ENCODE results near the gene MAFB.

MAFB gene

DNA sequence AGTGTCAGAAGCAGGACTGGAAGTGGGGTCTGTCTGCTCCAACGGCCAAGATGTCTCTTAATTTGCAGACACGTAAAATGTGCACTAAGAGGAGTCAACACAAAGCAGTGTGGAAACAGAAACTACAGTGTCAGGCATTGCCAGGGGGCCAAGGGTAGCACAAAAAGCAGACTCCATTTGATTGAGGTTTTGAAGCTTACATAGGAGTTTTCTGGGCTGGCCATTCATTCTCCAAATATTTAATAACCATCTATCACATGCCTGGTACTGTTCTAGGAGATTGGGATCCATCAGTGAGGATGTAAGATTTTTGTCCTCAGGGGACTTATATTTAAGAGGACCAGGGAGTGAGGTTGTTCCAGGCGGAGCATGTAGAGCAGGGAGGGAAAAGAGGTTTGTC is 29.5 kb downstream of the MAFB start:
- no peaks in the 10 kb centered on the region for H3K9me3 ChIP-seq (ENCODE audit: control insufficient read depth, low read length)
- WGBS, 2 experiments: 91% methylated on average over 3 of the region's 3 CpGs
- no peak overlapping the region for H3K4me3 ChIP-seq (ENCODE audit: insufficient read depth, low read depth, low read length)
- no peaks in the 10 kb centered on the region for H3K36me3 ChIP-seq (ENCODE audit: control insufficient read depth, insufficient read depth, low read length)
- no peak overlapping the region for H3K27ac ChIP-seq (ENCODE audit: insufficient read depth, low read depth, low read length, poor library complexity, severe bottlenecking)
- H3K27me3 ChIP-seq (ENCODE audit: control insufficient read depth, insufficient read depth, low read length, poor library complexity, severe bottlenecking): no peaks in the 10 kb centered on the region
- H3K4me1 ChIP-seq (ENCODE audit: control insufficient read depth, insufficient read depth, low read length): peaks cover 4% of the 10 kb centered on the region

DNA sequence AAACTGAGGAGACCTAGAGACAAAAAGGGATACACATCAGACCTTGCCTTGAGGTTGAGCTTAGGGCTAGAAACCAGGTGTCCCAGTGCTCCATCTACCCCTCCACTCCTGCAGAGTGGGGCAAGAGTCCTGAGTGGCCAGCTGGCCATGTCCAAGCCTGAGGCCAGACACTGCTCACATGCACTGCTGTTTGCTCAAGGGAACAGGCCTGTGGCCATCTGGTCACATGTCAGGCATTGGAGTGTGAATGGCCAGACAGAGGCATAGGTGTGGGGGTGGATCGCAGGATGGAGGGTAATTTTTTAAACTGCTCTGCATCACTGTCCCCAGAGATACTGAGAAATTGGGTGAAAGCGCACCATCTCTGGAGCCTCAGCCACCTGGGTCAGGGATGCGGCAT is 30.5 kb downstream of the MAFB start:
- Histone ChIP-seq H3K27ac (ENCODE audit: insufficient read depth, low read depth, low read length, poor library complexity, severe bottlenecking) (no peak overlapping the region), H3K9me3 (ENCODE audit: control insufficient read depth, low read length) (no peaks in the 10 kb centered on the region), H3K36me3 (ENCODE audit: control insufficient read depth, insufficient read depth, low read length) (no peaks in the 10 kb centered on the region), H3K27me3 (ENCODE audit: control insufficient read depth, insufficient read depth, low read length, poor library complexity, severe bottlenecking) (no peaks in the 10 kb centered on the region), H3K4me1 (ENCODE audit: control insufficient read depth, insufficient read depth, low read length) (peaks cover 3% of the 10 kb centered on the region), H3K4me3 (ENCODE audit: insufficient read depth, low read depth, low read length) (no peak overlapping the region)
- 94 to 96% methylated on average over 3 of the region's 3 CpGs for WGBS, 2 experiments

DNA sequence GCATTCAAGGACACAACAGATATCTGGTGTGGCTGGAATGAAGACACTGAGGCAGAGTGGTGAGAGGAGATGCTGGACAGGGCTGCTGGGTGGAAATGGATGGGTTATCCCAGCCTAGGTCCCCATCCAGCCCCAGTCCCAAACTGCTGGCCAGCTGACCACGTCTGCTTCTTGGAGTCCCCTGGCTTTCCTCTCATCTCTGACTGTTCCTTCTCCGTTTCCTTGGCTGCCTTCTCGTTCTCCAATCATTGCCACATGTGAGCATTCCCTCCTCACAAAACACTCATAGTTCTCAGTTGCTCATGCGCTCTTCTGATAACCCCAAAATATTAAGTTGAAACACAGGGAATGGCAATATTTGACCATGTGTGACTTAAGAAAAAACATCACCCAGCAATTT is 31.5 kb downstream of the MAFB start:
- H3K27me3 ChIP-seq (ENCODE audit: control insufficient read depth, insufficient read depth, low read length, poor library complexity, severe bottlenecking): no peaks in the 10 kb centered on the region
- H3K9me3 ChIP-seq (ENCODE audit: control insufficient read depth, low read length): no peaks in the 10 kb centered on the region
- H3K36me3 ChIP-seq (ENCODE audit: control insufficient read depth, insufficient read depth, low read length): no peaks in the 10 kb centered on the region
- peaks cover 3% of the 10 kb centered on the region for H3K4me1 ChIP-seq (ENCODE audit: control insufficient read depth, insufficient read depth, low read length)
- H3K27ac ChIP-seq (ENCODE audit: insufficient read depth, low read depth, low read length, poor library complexity, severe bottlenecking): no peak overlapping the region
- WGBS, 2 experiments: 74 to 81% methylated on average over 4 of the region's 4 CpGs
- H3K4me3 ChIP-seq (ENCODE audit: insufficient read depth, low read depth, low read length): no peak overlapping the region

DNA sequence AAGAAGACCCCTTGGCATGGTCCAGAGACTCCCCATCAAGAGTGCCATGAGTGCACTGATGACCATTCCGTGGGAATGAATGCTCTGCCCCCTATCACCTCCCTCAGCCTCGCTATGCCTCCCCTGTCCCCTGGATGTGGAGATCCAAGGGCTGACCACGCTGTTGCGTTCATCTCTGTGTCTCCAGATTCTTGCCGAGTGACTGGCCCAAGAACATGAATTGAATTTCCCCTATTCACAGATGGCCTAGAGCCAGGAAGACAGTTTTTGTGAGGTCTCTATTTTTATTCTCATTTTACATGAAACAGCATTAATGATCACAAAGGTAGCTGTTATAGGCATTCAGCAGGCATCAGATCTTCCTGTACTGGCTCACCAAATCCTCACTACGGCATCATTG is 33.6 kb downstream of the MAFB start:
- Histone ChIP-seq H3K27ac (ENCODE audit: insufficient read depth, low read depth, low read length, poor library complexity, severe bottlenecking) (no peak overlapping the region), H3K4me1 (ENCODE audit: control insufficient read depth, insufficient read depth, low read length) (peaks cover 5% of the 10 kb centered on the region), H3K36me3 (ENCODE audit: control insufficient read depth, insufficient read depth, low read length) (no peaks in the 10 kb centered on the region), H3K4me3 (ENCODE audit: insufficient read depth, low read depth, low read length) (no peak overlapping the region), H3K9me3 (ENCODE audit: control insufficient read depth, low read length) (no peaks in the 10 kb centered on the region), H3K27me3 (ENCODE audit: control insufficient read depth, insufficient read depth, low read length, poor library complexity, severe bottlenecking) (no peaks in the 10 kb centered on the region)
- WGBS, 2 experiments: 91 to 94% methylated on average over 6 of the region's 6 CpGs

DNA sequence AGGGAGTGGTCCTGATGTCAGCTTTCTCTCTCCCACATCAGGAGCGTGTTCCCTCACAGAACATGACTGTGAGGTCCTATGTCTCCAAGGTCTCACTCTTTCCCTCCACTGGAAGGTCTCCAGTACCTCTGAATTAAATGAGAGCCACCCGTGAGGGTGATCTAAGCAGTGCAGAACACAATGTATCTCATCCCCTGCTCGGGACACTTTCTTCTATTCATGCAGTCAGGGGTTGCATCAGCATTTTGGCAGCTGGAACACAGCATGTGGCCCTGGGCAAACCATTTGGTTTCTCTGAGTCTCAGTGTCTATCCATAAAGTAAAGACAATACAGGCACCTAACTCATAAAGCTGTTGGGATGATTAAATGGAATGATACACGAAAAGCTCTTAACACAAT is 34.2 kb downstream of the MAFB start:
- no peaks in the 10 kb centered on the region for H3K27me3 ChIP-seq (ENCODE audit: control insufficient read depth, insufficient read depth, low read length, poor library complexity, severe bottlenecking)
- H3K4me1 ChIP-seq (ENCODE audit: control insufficient read depth, insufficient read depth, low read length): peaks cover 5% of the 10 kb centered on the region
- no peaks in the 10 kb centered on the region for H3K36me3 ChIP-seq (ENCODE audit: control insufficient read depth, insufficient read depth, low read length)
- no peak overlapping the region for H3K27ac ChIP-seq (ENCODE audit: insufficient read depth, low read depth, low read length, poor library complexity, severe bottlenecking)
- no peak overlapping the region for H3K4me3 ChIP-seq (ENCODE audit: insufficient read depth, low read depth, low read length)
- 72 to 75% methylated on average over 4 of the region's 4 CpGs for WGBS, 2 experiments
- no peaks in the 10 kb centered on the region for H3K9me3 ChIP-seq (ENCODE audit: control insufficient read depth, low read length)

DNA sequence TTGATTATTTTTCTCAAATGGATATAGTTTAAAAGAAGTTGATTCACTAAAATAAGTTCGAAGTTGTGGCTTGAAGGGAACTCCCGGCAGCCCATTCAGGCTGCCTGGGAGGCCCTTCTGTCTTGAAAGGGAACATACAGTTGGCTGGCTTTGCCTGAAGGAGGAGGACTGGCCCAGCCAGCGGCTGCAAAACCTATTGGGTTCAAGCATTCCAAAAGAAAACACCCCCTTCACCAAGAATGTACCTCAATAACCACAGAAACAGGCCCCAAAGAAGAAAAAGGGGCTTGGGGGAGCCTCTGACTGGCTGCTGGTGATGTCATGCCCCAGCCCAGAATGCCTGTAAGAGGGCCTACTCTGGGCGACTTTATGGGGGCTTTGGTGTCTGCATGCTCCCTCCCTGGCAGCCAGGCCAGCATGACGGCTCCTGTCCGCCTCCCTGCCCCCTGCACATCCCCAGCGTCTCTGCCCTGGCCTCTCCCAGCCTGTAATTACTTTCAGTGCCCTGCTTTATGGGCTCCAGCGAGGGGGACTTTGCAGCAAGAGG is 36.5 kb downstream of the MAFB start:
- Histone ChIP-seq H3K27me3 (ENCODE audit: control insufficient read depth, insufficient read depth, low read length, poor library complexity, severe bottlenecking) (no peaks in the 10 kb centered on the region), H3K4me3 (ENCODE audit: insufficient read depth, low read depth, low read length) (no peak overlapping the region), H3K27ac (ENCODE audit: insufficient read depth, low read depth, low read length, poor library complexity, severe bottlenecking) (no peak overlapping the region), H3K9me3 (ENCODE audit: control insufficient read depth, low read length) (no peaks in the 10 kb centered on the region), H3K36me3 (ENCODE audit: control insufficient read depth, insufficient read depth, low read length) (no peaks in the 10 kb centered on the region), H3K4me1 (ENCODE audit: control insufficient read depth, insufficient read depth, low read length) (peaks cover 5% of the 10 kb centered on the region)
- WGBS, 2 experiments: 80 to 82% methylated on average over 8 of the region's 8 CpGs

DNA sequence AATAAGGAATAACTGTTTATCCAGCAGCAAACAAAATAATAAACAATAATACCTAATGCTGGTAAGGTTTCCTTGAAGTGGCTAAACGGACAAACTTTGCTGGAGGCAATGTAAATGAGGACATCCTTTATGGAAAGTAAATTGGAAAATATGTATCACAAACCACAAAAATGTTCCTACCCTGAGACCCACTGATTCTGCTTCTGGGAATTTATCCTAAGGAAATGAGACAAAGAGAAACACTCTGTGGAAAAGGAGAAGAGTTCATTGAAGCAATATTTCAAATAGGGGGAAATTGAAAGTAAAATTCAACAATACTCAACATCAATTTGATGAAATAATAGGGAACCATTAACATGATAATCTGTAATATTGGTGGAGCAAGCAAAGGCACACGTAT is 37.9 kb downstream of the MAFB start:
- no peaks in the 10 kb centered on the region for H3K9me3 ChIP-seq (ENCODE audit: control insufficient read depth, low read length)
- H3K4me1 ChIP-seq (ENCODE audit: control insufficient read depth, insufficient read depth, low read length): peaks cover 6% of the 10 kb centered on the region
- no peaks in the 10 kb centered on the region for H3K27me3 ChIP-seq (ENCODE audit: control insufficient read depth, insufficient read depth, low read length, poor library complexity, severe bottlenecking)
- H3K36me3 ChIP-seq (ENCODE audit: control insufficient read depth, insufficient read depth, low read length): no peaks in the 10 kb centered on the region
- no peak overlapping the region for H3K4me3 ChIP-seq (ENCODE audit: insufficient read depth, low read depth, low read length)
- H3K27ac ChIP-seq (ENCODE audit: insufficient read depth, low read depth, low read length, poor library complexity, severe bottlenecking): no peak overlapping the region
- WGBS, 2 experiments: no CpG with 5 or more reads among the region's 2 CpGs

DNA sequence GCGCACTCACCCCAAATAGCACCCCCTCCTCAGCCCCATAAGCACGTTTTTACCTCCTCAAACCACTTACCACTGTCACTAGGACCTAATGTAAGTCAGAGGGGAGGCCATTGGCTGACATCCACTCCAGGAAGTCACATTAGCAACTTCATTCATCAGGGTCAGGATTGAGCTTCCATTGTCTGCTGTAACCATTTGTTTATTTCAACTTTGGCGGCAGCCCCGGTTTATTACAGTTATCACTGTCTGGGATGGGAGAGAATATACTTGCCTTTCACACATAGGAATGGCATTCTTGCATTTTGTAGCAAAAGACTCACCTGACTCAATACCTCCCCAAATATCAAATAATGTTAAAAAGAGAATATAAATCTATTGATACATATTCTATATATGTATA is 38.3 kb downstream of the MAFB start:
- Histone ChIP-seq H3K4me1 (ENCODE audit: control insufficient read depth, insufficient read depth, low read length) (peaks cover 9% of the 10 kb centered on the region), H3K9me3 (ENCODE audit: control insufficient read depth, low read length) (no peaks in the 10 kb centered on the region), H3K36me3 (ENCODE audit: control insufficient read depth, insufficient read depth, low read length) (no peaks in the 10 kb centered on the region), H3K27me3 (ENCODE audit: control insufficient read depth, insufficient read depth, low read length, poor library complexity, severe bottlenecking) (no peaks in the 10 kb centered on the region), H3K4me3 (ENCODE audit: insufficient read depth, low read depth, low read length) (no peak overlapping the region), H3K27ac (ENCODE audit: insufficient read depth, low read depth, low read length, poor library complexity, severe bottlenecking) (no peak overlapping the region)
- 76 to 78% methylated on average over 4 of the region's 4 CpGs for WGBS, 2 experiments

DNA sequence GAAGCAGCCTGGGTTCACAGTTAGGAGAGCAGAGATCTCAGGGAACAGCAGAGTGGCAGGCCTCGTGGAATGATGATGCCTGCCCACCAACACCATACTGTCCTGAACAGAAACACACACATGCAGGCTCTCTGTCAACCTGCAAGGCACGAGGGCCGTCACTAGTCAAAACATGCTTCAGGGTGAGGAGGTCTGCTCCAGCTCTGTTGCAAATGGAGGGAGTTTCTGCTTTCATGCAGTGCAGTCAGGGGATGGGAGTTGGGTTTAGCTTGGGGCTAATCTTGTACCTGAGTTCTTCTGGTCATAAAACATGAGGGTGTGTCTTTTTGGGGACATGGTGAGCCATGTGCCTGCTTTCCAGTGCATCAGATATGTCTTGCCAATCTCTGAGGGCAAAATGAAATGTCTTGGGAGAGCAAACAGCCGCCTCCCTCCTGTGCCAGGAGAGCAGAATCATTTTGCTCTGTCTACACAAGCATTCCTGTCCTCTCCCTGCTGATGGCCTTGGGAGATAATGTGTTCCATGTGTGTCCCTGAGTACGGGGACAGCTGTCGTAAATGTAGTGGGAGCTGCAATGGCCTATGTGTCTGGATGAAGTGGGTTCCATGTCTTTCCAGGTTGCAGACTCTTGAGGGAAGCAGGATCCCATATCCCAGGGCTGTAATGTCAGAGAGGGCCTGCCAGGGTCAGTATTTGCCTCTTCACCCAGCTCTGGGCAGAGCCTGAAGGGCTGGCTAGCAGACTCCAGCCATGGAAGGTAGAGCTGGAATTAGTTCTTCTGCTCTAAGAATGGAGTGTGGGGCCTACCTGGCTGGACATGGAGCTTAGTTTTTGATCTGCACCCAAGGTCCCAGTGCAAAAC is 40.6 kb downstream of the MAFB start:
- 94% methylated on average over 6 of the region's 6 CpGs for WGBS, 2 experiments
- Histone ChIP-seq H3K27ac (ENCODE audit: insufficient read depth, low read depth, low read length, poor library complexity, severe bottlenecking) (no peak overlapping the region), H3K4me3 (ENCODE audit: insufficient read depth, low read depth, low read length) (no peak overlapping the region)

DNA sequence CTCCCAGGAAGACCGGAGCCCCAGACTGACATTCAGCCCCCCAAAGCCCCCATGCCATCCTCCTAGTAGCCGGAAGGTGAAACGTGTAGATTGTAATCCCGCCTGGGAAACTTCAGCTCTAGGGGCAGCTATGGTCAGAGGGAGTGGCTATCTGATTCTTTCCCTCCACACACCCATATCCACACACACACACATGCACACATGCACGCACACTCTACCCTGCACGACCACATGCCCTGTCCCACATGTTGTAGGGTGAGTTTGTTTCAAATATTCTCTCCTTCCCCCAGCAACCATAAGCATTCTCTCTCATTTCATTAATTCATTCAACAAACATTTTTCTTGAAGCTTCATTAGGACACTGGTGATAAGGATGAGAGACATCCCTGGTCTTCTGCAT is 42.2 kb downstream of the MAFB start:
- Histone ChIP-seq H3K27ac (ENCODE audit: insufficient read depth, low read depth, low read length, poor library complexity, severe bottlenecking) (no peak overlapping the region), H3K4me1 (ENCODE audit: control insufficient read depth, insufficient read depth, low read length) (peaks cover 4% of the 10 kb centered on the region), H3K36me3 (ENCODE audit: control insufficient read depth, insufficient read depth, low read length) (no peaks in the 10 kb centered on the region), H3K4me3 (ENCODE audit: insufficient read depth, low read depth, low read length) (no peak overlapping the region), H3K9me3 (ENCODE audit: control insufficient read depth, low read length) (no peaks in the 10 kb centered on the region), H3K27me3 (ENCODE audit: control insufficient read depth, insufficient read depth, low read length, poor library complexity, severe bottlenecking) (no peaks in the 10 kb centered on the region)
- 62 to 70% methylated on average over 6 of the region's 6 CpGs for WGBS, 2 experiments

More for the DNA sequence above, 40.6 kb downstream of the MAFB start:
- Histone ChIP-seq H3K36me3 (ENCODE audit: control insufficient read depth, insufficient read depth, low read length) (no peaks in the 10 kb centered on the region), H3K9me3 (ENCODE audit: control insufficient read depth, low read length) (no peaks in the 10 kb centered on the region), H3K4me1 (ENCODE audit: control insufficient read depth, insufficient read depth, low read length) (peaks cover 9% of the 10 kb centered on the region), H3K27me3 (ENCODE audit: control insufficient read depth, insufficient read depth, low read length, poor library complexity, severe bottlenecking) (no peaks in the 10 kb centered on the region)
